Hair follicle dermal papilla cell (primary cell): ENCODE results near the gene NRP2. TPM values are rescaled to one million over a fixed set of nuclear protein-coding genes. Genes with fewer than 3 reads are reported as not detected.

ENCODE experiments used
- total RNA-seq: library from RNA; depleted of rRNA; stranded (reverse); fragments of >200 nt; gene quantifications from 2 replicates; pipeline ENCODE4 v1.2.3, GENCODE V29; 2012

The NRP2 gene
- 117 and 118 TPM in 2 replicates for total RNA-seq

GRCh38 chr2:205682239-205682970, at the start of gene NRP2:
NRP2 (plus strand) TSS chr2:205682501; CDS start chr2:205683291, 790 bp downstream.

